GM21576 (cell line): ENCODE results near the gene MCF2L.

ENCODE experiments used
- ATAC-seq: cut with Tn5 transposase; IDR thresholded peaks from one replicate; pipeline ENCODE4 v1.9.1; 2021; ENCODE audit warnings: mild to moderate bottlenecking, moderate library complexity; ENCODE audit not compliant: unreplicated experiment

MCF2L gene

DNA sequence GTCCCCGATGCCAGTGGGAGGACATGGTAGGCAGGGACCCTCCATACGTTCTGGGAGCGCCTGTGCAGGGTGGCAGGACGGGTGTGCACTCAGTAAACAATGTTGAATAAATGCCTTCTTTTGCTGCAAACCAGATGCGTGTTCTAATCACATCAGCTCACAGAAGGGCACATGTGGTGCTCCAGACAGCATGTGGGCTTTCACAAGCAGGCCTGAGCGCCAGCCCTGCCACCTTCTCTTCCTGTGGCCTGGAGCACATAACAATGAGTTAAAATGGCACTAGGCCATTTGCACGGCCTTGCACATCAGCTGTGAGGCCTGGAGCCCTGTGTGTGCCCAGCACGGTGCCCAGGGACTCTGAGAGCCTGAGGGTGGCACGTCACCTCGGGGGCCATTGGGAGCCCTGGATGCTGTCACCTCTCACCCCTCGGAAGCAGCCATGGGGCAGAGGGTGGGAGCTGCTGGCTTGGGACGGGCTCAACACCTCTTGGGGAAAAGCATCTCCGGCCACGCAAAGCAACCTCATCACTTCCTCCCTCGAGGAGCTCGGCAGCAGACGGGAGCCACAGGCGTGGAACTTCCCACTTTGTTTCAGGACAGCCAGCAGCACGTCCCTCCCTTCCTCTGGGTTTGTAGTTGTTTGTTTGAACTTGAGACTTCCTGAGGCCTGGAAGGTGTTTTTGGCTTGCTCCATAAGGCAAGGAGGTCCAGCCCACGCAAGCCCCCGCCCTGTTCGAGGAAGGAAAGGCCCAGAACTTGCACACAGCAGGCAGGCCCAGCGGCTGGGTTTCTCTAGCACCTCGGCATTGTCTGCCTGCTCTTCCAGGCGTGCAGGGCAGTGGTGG, 9.8 kb downstream of the MCF2L start:
- no peak for ATAC-seq

DNA sequence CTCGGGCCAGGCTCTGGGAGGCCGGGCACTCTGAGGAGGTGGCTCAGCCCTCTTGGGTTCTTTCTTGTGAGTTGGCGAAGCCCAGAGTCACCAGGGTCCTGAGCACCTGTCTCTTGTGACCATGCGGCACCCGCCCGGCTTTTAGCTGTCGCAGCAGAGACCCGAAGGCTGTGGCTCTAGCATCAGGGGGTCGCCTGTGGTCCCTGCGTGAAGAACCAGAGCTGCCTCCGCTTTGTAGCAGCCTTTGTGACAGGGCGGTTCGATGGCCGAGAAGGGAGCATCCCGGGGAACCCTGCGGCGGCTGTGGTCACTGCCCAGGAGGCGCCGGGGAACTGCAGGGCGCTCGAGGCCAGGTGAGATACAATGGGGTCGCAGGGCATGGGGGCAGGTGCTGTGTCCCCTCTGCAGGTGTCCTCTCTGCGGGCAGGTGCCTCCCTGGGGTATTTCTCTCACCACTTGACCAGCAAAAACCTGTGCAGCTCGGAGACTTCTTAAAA, 10.4 kb downstream of the MCF2L start:
- no peak for ATAC-seq

DNA sequence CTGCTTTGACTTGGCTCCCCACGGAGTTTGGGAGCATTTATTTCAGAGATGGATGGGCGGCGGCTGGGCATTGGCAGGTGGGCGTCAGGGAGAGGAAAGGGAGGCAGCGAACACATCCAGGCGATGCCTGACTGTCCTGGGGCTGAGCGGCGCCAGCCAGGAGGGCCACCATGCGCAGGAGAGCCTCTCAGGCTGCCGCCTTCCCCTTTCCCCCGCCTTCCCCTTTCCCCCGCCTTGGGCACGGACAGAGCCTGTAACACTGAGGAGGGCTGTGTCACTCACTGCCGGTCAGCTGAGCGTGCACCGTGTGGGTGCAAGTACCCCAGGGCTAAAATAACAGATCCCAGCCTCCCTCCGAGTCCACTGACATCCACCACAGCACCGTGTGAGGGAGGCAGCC, 11.4 kb downstream of the MCF2L start:
- no peak for ATAC-seq

DNA sequence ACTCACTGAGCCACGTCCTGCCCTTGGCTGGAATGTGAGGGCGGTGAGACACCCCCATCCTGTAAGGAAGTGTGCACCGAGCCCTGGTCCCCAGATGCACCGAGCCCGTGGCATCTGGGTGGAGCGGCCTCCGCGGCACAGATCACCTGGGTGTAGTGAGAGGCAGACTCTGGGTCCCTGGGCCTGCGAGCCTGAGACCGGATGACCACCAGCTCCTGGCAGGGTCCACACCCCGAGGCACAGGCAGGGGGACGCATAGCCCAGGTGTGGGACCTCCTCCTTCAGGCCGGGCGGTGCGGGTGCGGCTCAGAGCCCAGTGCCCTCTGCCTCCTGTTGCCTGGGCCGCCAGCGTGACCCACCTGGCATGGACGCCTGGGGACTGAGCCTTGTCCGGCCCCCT, 12.4 kb downstream of the MCF2L start:
- ATAC-seq = no peak

DNA sequence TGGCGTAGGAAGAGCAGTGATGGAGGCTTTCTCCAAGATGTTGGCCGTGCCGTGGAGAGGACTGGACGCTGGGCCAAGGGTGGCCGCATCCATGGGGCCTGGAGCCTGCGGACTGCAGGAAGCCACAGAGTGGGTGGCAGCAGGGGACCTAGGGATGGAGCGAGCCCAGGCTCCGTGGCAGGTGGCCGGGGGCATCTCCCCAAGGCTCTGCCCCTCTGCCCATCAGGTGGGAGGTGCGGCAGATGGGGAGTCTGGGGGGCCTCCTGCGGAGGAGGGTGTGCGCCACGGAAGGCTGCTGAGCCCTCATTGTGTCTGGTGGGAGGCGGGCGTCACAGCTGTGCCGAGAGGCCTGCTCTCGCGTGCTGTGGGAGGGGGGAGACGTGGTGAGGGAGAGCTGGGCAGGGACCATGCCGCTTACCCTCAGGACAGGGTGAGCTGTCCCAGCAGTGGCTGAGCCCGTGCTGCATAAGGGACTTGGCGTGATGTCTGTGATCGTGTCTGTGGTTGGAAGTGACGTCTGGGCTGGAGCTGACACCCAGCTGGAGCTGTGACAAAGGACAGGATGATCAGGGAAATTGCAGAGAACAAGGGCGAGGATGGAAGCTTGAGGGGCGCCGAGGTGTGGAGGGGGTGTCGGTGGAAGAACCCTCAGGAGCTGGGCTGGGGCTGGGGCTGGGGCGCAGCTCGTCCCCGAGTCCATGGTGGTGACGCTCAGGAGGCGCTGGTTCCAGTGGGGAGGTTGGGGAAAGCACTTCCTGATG, 13.4 kb downstream of the MCF2L start:
- ATAC-seq = no peak

DNA sequence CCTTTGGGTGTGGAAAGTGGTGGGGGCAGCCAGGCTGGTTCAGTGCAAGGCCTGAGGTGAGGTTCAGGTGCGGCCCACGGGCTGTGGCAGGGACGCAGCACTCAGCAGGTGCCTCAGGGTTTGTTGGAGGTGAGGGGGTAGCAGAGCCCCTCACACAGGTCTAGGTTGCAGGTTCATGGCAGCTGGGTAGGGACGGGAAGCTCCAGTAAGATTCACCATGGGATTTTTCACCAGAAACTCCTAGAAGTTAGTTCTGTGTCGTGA, 14.0 kb downstream of the MCF2L start:
- ATAC-seq = no peak

DNA sequence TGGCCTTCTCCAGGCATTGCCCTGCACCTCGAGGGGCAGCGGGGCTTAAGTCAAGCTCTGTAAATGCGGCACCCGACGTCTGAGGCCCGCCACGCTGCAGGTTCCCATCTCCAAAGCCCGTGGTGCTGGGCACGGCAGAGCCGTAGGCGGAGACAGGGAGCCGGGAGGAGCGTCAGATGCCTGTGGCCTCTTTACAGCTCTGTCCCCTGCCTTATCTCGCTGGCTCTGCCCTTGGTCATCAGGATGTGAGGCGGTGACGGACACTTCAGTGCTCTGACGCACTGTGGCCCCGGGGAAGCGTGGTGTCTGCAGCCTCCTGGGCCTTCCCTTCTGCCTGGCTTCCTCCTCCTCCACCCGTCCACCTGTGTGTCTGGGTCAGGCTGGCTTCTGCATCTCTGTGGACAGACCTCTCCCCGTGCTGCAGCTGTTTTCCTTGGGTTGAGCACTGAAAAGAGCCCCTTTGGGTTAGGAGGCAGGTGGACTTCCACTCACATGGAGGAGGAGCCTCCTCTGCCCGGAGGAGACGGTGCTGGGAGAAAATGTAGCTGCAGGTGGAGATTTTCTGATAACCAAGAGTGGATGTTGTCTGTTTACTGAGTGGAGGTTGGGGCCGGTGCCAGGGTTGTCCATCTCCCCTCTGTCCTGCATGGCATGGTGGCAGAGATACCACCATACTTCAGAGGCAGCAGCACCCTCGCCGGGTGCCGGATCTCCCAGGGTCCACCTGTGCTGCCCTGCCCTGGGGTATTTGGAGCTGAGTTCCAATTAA, 14.6 kb downstream of the MCF2L start:
- ATAC-seq = no peak

DNA sequence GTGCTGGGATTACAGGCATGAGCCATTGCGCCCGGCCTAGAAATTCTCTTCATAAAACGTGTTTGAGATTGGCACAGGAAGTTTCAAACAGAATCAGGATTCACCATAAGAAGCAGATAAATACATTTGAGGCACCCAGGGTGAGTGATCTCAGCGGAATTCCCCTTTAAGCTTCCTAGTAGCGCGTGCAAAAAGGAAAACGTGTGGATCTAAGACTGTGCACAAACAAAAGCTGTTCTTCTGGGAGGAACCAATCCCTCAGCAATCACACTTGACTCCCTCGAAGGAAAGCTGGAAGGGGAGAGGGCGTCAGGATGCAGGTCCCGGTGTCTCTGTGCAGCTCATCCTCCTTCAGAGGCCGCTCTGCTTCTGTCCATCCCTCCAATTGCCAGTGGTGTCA, 15.5 kb downstream of the MCF2L start:
- no peak for ATAC-seq

DNA sequence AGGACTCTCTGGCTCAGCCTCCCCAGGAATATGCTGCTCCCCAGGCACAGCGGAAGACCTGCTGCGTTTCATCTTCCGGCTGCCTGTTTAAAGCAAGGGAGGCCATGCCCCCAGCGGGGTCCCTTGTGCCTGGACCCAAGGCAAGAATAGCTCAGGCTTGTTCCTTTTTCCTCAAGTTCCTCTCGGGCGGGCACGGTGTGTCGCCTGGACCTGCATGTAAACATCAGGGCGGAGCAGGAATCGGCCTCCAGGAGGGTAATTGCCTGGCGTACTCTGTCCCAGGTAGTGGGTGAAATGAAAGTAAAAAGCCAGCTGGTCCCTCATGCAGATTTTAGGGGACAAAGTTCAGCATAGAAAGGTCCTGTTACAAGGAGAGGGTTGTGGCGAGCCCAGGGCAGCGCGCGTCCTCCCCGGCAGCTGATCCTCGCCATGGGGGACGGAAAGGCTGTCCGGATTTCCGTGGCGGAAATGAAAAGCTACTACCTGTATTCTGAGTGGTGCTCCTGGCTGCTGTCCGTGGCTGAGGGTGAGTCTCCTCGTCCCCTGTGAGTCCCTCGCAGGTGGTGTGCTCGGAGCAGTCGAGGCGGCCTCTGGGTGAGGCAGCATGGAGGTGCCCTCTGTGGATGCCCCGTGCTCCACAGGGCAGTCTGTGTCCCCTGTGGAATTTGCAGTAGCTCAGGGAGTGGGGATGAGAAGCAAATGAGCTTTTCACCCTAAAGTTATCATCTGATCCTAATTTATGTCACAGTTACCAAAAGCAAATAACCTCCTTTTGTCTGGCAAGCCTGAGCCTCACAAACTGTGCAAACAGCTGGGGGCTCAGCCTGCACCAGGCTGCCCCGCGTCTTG, 16.2 kb downstream of the MCF2L start:
- ATAC-seq = no peak

DNA sequence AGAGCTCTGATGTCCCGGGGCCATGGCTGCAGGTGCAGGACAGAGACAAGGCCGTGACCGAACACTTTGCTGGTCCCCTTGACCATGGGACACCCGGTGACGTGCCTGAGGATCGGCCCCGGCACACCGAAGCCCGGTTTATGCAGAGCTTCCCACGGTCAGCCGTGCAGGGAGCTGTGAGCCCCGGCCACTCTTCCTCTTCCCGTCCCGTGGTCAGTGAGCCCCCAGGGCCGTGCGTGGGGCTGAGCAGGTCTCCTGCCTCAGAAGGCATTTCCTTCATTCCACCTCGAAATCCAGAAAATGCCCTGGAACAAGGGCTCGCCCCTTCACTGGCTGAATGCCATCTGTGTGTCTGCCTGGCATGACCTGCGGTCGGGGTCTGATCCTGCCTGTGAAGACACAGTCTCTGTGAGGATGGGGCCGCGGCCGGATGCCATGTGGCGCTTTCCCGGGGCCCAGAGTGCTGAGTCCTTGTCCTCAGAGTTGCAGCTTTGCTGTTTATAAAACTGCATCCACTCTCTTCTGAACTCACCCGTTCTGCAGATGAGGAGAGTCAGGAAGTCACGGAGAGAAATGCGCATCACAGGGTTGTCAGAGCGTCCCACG, 16.9 kb downstream of the MCF2L start:
- ATAC-seq = no peak

DNA sequence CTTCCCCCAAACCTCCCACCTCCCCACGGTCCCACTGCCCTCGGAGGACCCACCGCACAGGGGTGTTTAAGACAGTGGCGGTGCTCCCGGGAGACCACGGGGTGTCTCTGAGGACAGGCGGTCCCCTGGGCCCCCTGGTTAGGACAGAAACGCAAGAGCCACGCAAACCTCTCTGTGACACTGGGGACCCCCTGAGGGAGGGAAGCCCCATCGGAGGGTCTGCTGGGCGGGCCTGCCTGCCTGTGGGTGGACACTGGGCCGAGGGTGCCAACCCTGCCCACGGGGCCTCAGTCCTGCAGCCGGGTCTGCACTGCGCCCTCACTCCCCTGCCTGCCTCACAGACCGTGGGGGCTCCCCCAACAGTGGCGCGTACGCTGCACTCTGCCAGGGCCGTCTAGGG, 17.5 kb downstream of the MCF2L start:
- no peak for ATAC-seq

DNA sequence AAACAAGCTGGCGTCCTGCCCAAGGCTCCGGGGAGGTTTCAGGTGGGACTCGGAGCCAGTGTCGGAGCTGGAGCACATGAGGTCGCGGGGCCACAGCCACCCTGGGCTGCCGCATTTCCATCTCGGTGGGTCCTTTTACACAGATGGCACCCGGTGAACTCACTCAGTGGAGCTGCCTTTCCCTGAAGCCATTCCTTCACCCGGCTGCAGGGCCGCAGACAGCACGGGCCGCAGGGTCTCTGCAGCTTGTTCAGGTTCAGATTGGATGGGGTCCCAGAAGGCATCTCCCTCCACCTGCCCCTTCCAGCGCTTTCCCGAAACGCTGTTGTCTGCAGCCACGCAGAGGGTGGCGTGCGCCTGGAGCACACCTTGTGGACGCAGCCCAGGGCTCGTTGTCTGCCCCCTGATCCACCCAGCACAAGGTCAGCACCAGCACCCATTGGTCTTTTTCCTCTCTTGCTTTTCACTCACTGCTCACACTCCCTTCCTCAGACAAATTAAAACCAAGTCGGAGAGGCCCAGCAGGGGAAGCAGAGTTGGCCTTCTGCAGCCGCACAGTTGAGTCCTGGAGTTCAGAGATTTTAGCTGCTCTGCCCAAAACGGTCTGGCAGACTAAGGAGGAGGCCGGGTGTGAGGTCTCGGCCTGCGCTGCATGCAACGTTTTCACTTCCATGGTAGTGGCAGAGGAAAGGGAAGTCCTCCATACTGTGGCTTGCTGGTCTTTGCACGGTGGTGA, 18.1 kb downstream of the MCF2L start:
- ATAC-seq = no peak

DNA sequence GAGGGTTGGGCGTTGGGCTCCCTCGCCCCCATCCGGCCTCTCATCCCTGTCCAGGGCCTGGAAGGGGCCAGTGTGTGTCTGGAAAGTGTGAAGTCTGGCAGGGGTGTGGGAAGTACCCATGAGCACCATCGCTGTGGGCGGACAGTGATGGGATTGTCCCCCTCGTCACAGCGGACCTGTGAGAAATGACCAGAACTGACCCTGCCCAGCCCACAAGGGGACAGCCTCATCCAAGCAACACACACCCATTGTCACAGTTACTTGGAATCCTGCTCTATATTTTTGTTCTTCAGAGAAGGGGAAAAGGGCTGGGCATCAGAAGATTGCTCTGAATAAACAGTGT, 18.6 kb downstream of the MCF2L start:
- no peak for ATAC-seq

DNA sequence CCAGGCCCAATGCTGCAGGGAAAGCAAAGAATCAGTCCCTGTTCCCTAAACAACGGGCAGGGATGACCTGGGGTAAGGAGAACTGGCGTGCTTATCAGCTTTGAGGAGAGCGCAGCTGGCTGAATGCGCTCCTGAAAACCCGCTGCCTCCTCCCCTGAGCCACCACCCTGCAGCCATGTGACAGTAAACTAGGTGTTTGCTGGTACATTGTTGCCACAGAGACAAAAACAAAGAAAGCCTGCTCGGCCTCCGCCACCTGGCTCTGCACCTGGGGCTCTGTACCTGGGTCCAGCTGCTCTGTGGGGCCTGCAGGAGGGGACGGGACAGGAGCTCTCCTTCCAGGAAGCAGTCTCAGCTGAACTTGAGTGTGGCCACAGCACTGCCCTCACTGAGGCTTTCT, 21.8 kb downstream of the MCF2L start:
- ATAC-seq = no peak

DNA sequence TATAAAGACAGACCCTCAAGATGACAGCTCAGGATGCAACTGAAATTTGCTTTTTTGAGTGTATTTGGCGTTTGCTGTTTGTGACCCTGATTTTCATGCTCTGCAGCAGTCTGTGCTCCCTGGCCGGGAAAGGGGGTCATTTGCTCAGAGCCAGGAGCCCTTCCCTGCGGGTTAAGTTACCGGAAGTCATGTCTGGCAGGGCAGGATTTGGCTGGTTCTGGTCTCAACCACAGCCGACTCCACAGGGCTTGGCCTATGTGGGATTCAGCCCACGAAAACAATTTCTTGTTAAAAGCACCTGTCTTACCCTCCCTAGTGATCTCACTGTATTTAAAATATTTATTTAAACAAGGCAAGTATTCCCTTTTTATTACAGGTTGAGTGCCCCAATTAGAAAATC, 22.6 kb downstream of the MCF2L start:
- no peak for ATAC-seq

DNA sequence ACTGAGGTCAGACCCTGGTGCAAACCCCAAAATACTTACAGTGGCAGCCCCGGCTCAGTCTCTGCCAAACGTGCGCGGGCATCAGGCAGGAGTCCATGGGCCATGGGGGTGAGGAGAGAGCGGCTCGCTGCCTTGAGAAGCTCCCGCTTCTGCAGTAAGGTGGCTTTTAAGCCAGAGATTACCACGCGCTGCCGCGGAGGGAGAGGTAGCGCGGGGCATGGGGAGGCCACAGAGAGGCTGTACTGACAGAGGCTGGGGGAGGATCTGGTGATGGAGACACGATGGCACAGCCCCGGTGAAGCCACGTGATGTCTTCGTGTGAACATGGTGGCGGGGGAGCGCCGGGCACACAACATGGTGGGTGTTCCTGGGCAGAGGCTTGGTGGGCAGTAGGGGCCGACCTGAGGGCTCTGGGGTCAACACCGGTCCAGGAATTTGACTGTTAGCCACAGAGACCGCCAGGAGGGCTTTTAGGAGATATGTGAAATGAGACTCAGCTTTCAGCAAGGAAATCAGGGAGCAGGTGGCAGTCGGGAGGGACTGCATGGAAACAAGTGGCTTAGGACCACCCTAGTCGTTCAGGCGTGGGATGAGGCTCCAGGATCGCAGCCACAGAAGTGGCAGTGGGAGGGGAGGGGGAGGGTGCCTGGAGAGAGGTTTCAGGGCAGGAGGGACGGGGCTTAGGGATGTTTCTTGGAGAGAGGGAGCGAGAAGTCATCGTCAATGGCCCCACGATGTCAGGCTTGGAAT, 24.1 kb downstream of the MCF2L start:
- ATAC-seq = no peak

DNA sequence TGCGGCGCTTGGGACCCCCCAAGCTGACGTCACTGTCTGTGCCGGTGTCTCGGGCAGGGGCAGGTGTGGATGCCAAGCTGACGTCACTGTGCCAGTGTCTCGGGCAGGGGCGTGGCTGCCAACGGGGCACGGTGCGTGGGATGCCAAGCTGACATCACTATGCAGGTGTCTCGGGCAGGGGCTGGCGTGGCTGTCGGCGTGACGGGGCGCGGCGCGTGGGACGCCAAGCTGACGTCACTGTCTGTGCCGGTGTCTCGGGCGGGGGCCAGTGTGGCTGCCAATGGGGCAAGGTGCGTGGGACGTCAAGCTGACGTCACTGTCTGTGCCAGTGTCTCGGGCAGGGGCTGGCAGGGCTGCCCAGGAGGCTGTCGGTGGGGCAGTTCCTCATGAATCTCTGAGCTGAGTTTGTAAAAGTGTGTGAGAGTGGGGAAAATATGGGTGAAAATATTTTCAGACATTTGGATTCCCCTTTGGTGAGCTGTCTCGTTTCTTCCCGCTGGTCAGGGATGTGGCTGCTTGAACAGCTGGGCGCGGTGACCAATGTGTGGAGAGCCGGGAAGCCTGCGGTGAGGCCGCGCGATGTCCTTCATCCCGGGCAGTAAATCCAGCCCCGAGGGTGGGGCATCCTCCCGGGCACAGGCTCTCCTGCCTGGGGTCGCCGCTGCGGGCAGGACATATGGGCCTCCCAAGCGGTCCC, 25.2 kb downstream of the MCF2L start:
- no peak for ATAC-seq

DNA sequence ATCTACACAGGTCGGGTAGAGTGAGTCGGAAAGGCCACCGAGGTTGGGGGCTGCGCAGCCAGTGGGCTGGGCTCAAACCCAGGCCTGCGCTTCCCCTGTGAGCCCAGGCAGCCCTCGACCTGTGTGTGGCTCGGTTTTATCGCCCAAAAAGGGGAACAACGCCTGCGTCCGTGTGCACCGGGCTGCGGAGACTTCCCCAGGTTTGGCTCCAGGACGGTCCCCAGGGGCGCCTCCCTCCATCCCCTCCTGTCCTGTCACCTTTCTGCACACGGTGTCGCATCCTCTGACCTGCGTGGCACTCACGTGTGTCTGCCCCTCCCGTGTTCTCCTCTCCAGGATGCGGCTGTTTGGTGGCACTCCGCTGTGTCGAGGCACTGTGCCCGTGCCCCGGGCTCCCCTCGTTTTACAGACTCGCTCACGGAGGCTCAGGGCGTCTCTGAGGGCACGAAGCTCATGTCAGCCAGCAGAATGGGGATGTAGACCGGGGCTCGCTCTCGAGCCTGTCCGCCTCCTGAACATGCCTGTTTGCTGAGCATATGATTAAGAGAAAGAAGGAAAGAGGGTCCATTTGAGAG, 25.9 kb downstream of the MCF2L start:
- ATAC-seq = no peak
